ENCODE measurements around the gene ADAM22. TPM values are rescaled to one million over a fixed set of nuclear protein-coding genes. Genes with fewer than 3 reads are reported as not detected.

ADAM22 gene
- total RNA-seq, 1 experiment from 2014 or later = 10.0 TPM

GRCh38 chr7:88034083-88034695 lies 100.1 kb downstream of the ADAM22 start:
- POLR2A ChIA-PET = no interaction called here
- CTCF ChIA-PET = no interaction called here
- DNase-seq (ENCODE audit: low read depth, low spot score) = no peak
- BruUV-seq (replicated peaks) = no TSS peak
- H3K27ac ChIP-seq (ENCODE audit: low read depth, low read length) = no peak overlapping the region
- H3K27me3 ChIP-seq (ENCODE audit: insufficient read depth, low read length) = no peaks in the 10 kb centered on the region
- no peaks in the 10 kb centered on the region for H3K9me2 ChIP-seq (ENCODE audit: insufficient read depth)
- no peak overlapping the region for H3K4me3 ChIP-seq (replicated peaks in 1 of 2; ENCODE audit: low read depth in 1 of 2, low read length in 2 of 2)
- no peaks in the 10 kb centered on the region for H3K36me3 ChIP-seq (ENCODE audit: control insufficient read depth in 1 of 2, insufficient read depth in 2 of 2, low read length in 2 of 2)
- RAD21 ChIA-PET (ENCODE audit: low non-redundant PET in 1 of 2, low total read pairs in 2 of 2, uncharacterized antibody in 2 of 2, unreplicated experiment in 2 of 2) = no interaction called here
- no peak overlapping the region for H3K4me2 ChIP-seq (ENCODE audit: low read length)
- H4K20me1 ChIP-seq (ENCODE audit: insufficient read depth) = no peaks in the 10 kb centered on the region
- intact Hi-C loops (cut with micrococcal nuclease) = no loop called here
- no peak overlapping the region for H2AFZ ChIP-seq (ENCODE audit: low read depth, low read length, poor library complexity, severe bottlenecking)
- no peak overlapping the region for H3K9ac ChIP-seq (ENCODE audit: low read length)
- no peaks in the 10 kb centered on the region for H3K79me2 ChIP-seq (ENCODE audit: insufficient read depth, low read length)
- TF ChIP-seq EZH2phosphoT487 (IDR thresholded peaks at IDR 0.05; ENCODE audit: borderline replicate concordance) (no peak), SIN3A (IDR thresholded peaks at IDR 0.05; ENCODE audit: low read depth) (no peak), POLR2A (IDR thresholded peaks at IDR 0.05; ENCODE audit: borderline replicate concordance, extremely low read depth, insufficient read depth, insufficient read length) (no peak), ZFX (IDR thresholded peaks at IDR 0.05) (no peak), MAX (IDR thresholded peaks at IDR 0.05) (no peak), CTCF (IDR thresholded peaks at IDR 0.05 in 2 of 3, conservative IDR thresholded peaks at IDR 0.05 in 1 of 3; ENCODE audit: borderline replicate concordance in 1 of 3, insufficient read depth in 1 of 3, low read depth in 2 of 3, low read length in 2 of 3) (no peak), YY1 (IDR thresholded peaks at IDR 0.05; ENCODE audit: extremely low read depth, insufficient replicate concordance, low read depth, low read length) (no peak), REST (IDR thresholded peaks at IDR 0.05; ENCODE audit: low read depth) (no peak), SP1 (IDR thresholded peaks at IDR 0.05; ENCODE audit: low read depth) (no peak), POLR2AphosphoS5 (IDR thresholded peaks at IDR 0.05; ENCODE audit: low read depth, low read length) (no peak), ZNF274 (IDR thresholded peaks at IDR 0.05; ENCODE audit: low read depth, low read length) (no peak), FOSL1 (IDR thresholded peaks at IDR 0.05; ENCODE audit: low read depth) (no peak), ATF3 (IDR thresholded peaks at IDR 0.05) (no peak)
- H3K9me3 ChIP-seq (ENCODE audit: control insufficient read depth in 1 of 2, insufficient read depth in 1 of 2, low read depth in 1 of 2, low read length in 2 of 2) = peaks cover 5 to 10% of the 10 kb centered on the region in 2 experiments; a peak in 3 of 4 replicates
- H3K4me1 ChIP-seq (ENCODE audit: control insufficient read depth in 1 of 2, insufficient read depth in 2 of 2, low read length in 2 of 2) = no peaks in the 10 kb centered on the region
- no peak for ATAC-seq
